ENCODE results near the gene PEX7. TPM values are rescaled to one million over a fixed set of nuclear protein-coding genes. Genes with fewer than 3 reads are reported as not detected.

Gene PEX7
- polyA plus RNA-seq, 4 donors = 5.4 to 17.4 (median 8.2) TPM

DNA sequence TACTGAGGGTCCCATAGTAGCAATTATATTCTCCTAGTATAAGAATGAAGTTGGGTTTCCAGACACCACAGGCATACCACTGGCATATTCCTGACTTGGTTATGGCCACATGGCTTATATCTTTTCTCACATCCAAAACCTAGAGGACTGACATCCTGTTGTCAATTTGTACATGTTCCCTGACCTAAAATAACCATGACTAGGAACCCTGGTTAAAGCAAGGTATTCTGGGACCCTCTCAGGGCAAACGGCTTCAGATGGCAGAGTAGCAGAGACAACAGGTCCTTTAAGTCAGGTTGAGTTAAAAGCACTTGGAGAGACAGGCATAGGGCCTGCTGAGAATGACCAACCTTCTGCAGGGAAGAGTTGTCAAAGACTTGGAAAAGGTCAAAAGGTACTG lies 42.7 kb upstream of the PEX7 start:
- no peak for DNase-seq
- no peaks in the 10 kb centered on the region for H3K27me3 ChIP-seq (ENCODE audit: control insufficient read depth in 3 of 3, insufficient read depth in 3 of 3, low read length in 3 of 3)
- H3K9me3 ChIP-seq (ENCODE audit: control insufficient read depth in 2 of 2, insufficient read depth in 1 of 2, low read depth in 1 of 2, low read length in 1 of 2) = no peaks in the 10 kb centered on the region
- H3K27ac ChIP-seq (ENCODE audit: low read depth in 1 of 3, low read length in 2 of 3) = peak overlapping the region in 1 of 3 donors; percentile 1
- H3K36me3 ChIP-seq (ENCODE audit: control insufficient read depth in 3 of 3, insufficient read depth in 2 of 3, low read depth in 1 of 3, low read length in 3 of 3) = peaks cover 0 to 9% (median 0%) of the 10 kb centered on the region in 3 donors
- WGBS, 3 donors = 36 to 54% (median 52%) methylated on average over 1 of the region's 1 CpG
- peaks cover 0 to 9% (median 7%) of the 10 kb centered on the region in 3 donors for H3K4me1 ChIP-seq (ENCODE audit: control insufficient read depth in 3 of 3, insufficient read depth in 2 of 3, low read depth in 1 of 3, low read length in 2 of 3)
- no peak overlapping the region for H3K4me3 ChIP-seq (ENCODE audit: low read depth in 1 of 3, low read length in 3 of 3)
- no peak for FAIRE-seq

DNA sequence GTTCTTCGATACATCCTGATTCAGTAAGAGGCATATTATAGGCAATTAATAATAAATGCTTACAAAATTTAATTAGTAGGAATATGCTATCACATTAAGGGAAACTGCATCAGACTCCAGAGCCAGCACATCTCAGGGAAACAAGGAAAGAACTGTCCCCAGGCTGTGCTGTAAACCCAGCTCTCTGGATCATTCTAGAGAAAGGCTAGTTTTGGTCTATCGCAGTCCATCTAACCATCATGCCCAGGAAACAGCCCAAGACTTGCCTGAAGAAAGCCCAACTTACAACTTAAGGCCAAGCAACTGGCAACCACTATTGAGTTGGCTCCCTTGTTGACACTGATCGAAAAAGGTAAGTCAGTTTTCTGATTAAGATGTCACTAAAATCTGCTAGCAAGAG lies 41.4 kb upstream of the PEX7 start:
- H3K27ac ChIP-seq (ENCODE audit: low read depth in 1 of 3, low read length in 2 of 3) = no peak overlapping the region
- peaks cover 0 to 12% (median 0%) of the 10 kb centered on the region in 3 donors for H3K36me3 ChIP-seq (ENCODE audit: control insufficient read depth in 3 of 3, insufficient read depth in 2 of 3, low read depth in 1 of 3, low read length in 3 of 3)
- H3K27me3 ChIP-seq (ENCODE audit: control insufficient read depth in 3 of 3, insufficient read depth in 3 of 3, low read length in 3 of 3) = no peaks in the 10 kb centered on the region
- peaks cover 0 to 9% (median 5%) of the 10 kb centered on the region in 3 donors for H3K4me1 ChIP-seq (ENCODE audit: control insufficient read depth in 3 of 3, insufficient read depth in 2 of 3, low read depth in 1 of 3, low read length in 2 of 3)
- no peaks in the 10 kb centered on the region for H3K9me3 ChIP-seq (ENCODE audit: control insufficient read depth in 2 of 2, insufficient read depth in 1 of 2, low read depth in 1 of 2, low read length in 1 of 2)
- FAIRE-seq (no peak), DNase-seq (no peak)
- H3K4me3 ChIP-seq (ENCODE audit: low read depth in 1 of 3, low read length in 3 of 3) = no peak overlapping the region
- WGBS, 3 donors = 90 to 99% (median 99%) methylated on average over 3 of the region's 3 CpGs

DNA sequence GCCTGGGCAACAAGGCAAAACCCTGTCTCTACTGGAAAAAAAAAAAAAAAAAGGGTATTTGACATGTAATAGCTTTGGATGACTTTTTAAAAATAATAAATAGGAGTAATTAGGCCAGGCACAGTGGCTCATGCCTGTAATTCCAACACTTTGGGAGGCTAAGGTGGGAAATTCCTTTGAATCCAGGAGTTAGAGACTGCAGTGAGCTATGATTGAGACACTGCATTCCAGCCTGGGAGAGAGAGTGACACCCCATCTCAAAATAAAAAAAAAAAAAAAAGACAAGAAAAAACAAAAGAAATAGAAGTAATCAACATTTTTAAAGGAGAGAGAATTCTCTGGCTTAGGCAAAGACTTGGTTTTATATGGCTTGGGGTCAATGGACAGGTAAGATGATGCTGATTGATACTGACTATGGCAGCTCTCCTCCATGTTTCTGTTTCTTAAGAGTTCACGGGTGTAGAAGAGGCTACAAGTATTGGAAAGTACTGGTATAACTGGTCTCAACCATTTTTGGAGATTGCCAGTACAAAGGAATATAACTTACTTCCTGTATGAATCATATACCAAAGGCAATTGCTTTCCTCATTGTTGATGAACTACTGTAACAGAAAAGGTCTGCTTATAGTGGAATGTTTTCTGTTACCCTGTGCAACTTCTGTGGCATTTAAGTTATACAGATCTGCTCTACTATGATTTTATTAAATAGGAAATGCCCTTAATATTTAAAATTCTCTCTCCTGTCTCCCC lies 40.2 kb upstream of the PEX7 start:
- Histone ChIP-seq H3K4me1 (ENCODE audit: control insufficient read depth in 3 of 3, insufficient read depth in 2 of 3, low read depth in 1 of 3, low read length in 2 of 3) (peaks cover 1 to 9% (median 5%) of the 10 kb centered on the region in 3 donors), H3K27ac (ENCODE audit: low read depth in 1 of 3, low read length in 2 of 3) (no peak overlapping the region), H3K36me3 (ENCODE audit: control insufficient read depth in 3 of 3, insufficient read depth in 2 of 3, low read depth in 1 of 3, low read length in 3 of 3) (peaks cover 0 to 12% (median 0%) of the 10 kb centered on the region in 3 donors), H3K4me3 (ENCODE audit: low read depth in 1 of 3, low read length in 3 of 3) (no peak overlapping the region), H3K9me3 (ENCODE audit: control insufficient read depth in 2 of 2, insufficient read depth in 1 of 2, low read depth in 1 of 2, low read length in 1 of 2) (no peaks in the 10 kb centered on the region), H3K27me3 (ENCODE audit: control insufficient read depth in 3 of 3, insufficient read depth in 3 of 3, low read length in 3 of 3) (no peaks in the 10 kb centered on the region)
- DNase-seq (peak in 1 of 2 donors; percentile 41), FAIRE-seq (no peak)
- WGBS, 3 donors = 33 to 57% (median 50%) methylated on average over 1 of the region's 1 CpG

DNA sequence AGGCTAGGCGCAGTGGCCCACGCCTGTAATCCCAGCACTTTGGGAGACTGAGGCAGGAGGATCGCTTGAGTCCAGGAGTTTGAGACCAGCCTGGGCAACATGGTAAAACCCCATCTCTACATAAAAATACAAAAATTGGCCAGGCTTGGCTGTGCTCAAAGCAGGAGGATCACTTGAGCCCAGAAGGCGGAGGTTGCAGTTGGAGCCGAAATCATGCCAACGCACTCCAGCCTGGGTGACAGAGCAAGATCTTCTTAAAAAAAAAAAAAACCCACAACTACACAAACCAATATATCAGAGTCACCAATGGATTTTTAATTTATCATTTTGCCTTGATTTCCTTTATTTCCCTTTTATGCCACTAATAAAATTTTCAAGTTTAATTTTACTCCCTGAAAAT lies 39.4 kb upstream of the PEX7 start:
- H3K36me3 ChIP-seq (ENCODE audit: control insufficient read depth in 3 of 3, insufficient read depth in 2 of 3, low read depth in 1 of 3, low read length in 3 of 3) = peaks cover 0 to 12% (median 0%) of the 10 kb centered on the region in 3 donors
- no peak for DNase-seq
- H3K27me3 ChIP-seq (ENCODE audit: control insufficient read depth in 3 of 3, insufficient read depth in 3 of 3, low read length in 3 of 3) = no peaks in the 10 kb centered on the region
- no peak for FAIRE-seq
- H3K4me3 ChIP-seq (ENCODE audit: low read depth in 1 of 3, low read length in 3 of 3) = no peak overlapping the region
- no peaks in the 10 kb centered on the region for H3K9me3 ChIP-seq (ENCODE audit: control insufficient read depth in 2 of 2, insufficient read depth in 1 of 2, low read depth in 1 of 2, low read length in 1 of 2)
- no peak overlapping the region for H3K27ac ChIP-seq (ENCODE audit: low read depth in 1 of 3, low read length in 2 of 3)
- 96 to 99% (median 98%) methylated on average over 6 of the region's 6 CpGs for WGBS, 3 donors
- H3K4me1 ChIP-seq (ENCODE audit: control insufficient read depth in 3 of 3, insufficient read depth in 2 of 3, low read depth in 1 of 3, low read length in 2 of 3) = peaks cover 7 to 9% (median 7%) of the 10 kb centered on the region in 3 donors

DNA sequence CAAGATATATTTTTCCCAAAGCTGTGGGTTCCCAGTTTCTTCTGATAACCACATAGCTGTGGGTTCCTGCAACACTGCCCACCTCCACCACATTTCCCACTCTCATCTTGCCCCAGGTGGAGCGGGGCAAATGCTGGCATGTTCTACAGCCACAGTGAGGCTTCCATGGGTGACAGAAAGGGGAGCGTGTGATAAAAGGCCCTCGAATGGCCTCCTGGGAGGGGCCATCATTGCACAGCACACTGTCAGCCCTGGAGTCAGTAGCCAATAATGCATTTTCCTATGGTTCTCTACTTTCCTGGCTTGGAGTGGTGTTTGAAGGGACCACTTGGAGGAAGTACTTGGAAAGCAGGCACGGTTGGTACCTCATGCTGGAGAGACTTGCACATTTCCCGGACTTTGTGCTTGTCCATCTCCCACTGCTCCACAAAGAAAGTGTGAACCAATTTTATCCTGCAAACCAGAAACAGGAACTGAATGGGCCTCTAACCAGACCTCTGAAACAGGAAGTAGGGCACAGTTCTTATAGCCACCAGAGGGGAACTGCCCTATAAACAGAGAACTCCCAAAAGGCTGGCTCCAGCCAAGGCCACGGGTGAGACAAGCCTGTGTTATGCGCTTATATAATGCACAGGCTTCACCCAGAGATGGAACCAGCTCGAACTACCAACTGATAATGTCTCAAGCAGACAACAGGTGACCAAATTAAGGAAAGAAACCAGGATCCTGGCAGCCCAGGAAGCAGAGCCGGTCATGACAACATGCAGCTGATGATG lies 38.7 kb upstream of the PEX7 start:
- Histone ChIP-seq H3K4me1 (ENCODE audit: control insufficient read depth in 3 of 3, insufficient read depth in 2 of 3, low read depth in 1 of 3, low read length in 2 of 3) (peaks cover 7 to 9% (median 9%) of the 10 kb centered on the region in 3 donors), H3K27me3 (ENCODE audit: control insufficient read depth in 3 of 3, insufficient read depth in 3 of 3, low read length in 3 of 3) (no peaks in the 10 kb centered on the region), H3K4me3 (ENCODE audit: low read depth in 1 of 3, low read length in 3 of 3) (no peak overlapping the region), H3K36me3 (ENCODE audit: control insufficient read depth in 3 of 3, insufficient read depth in 2 of 3, low read depth in 1 of 3, low read length in 3 of 3) (peaks cover 0 to 12% (median 0%) of the 10 kb centered on the region in 3 donors), H3K27ac (ENCODE audit: low read depth in 1 of 3, low read length in 2 of 3) (peak overlapping the region in 1 of 3 donors; percentile 24), H3K9me3 (ENCODE audit: control insufficient read depth in 2 of 2, insufficient read depth in 1 of 2, low read depth in 1 of 2, low read length in 1 of 2) (no peaks in the 10 kb centered on the region)
- DNase-seq (no peak), FAIRE-seq (no peak)
- WGBS, 3 donors = 72 to 83% (median 78%) methylated on average over 9 of the region's 9 CpGs

DNA sequence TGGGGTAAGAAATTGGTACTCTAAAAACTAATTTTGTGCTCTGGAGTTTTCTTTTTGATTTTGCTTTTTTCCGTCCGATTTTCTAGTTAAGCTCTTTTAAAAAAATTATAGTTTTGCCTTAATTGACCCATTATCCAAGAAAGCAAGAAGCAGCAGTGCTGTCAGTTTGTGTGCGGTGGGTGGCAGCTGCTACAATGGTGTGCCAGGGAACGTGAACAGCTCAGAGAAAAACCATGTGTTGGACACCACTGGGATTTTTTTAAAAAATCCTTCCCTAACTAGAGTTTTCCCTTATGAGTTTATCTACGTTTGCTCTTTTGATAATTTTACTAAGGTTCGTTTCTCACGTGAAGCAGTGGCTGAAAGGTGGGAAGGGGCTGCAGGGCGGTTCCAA lies 38.1 kb upstream of the PEX7 start:
- no peak overlapping the region for H3K4me3 ChIP-seq (ENCODE audit: low read depth in 1 of 3, low read length in 3 of 3)
- peaks cover 0 to 12% (median 0%) of the 10 kb centered on the region in 3 donors for H3K36me3 ChIP-seq (ENCODE audit: control insufficient read depth in 3 of 3, insufficient read depth in 2 of 3, low read depth in 1 of 3, low read length in 3 of 3)
- peaks cover 7 to 10% (median 9%) of the 10 kb centered on the region in 3 donors for H3K4me1 ChIP-seq (ENCODE audit: control insufficient read depth in 3 of 3, insufficient read depth in 2 of 3, low read depth in 1 of 3, low read length in 2 of 3)
- H3K27me3 ChIP-seq (ENCODE audit: control insufficient read depth in 3 of 3, insufficient read depth in 3 of 3, low read length in 3 of 3) = no peaks in the 10 kb centered on the region
- no peaks in the 10 kb centered on the region for H3K9me3 ChIP-seq (ENCODE audit: control insufficient read depth in 2 of 2, insufficient read depth in 1 of 2, low read depth in 1 of 2, low read length in 1 of 2)
- WGBS, 3 donors = 76 to 88% (median 76%) methylated on average over 8 of the region's 8 CpGs
- peak overlapping the region in 1 of 3 donors; percentile 24 for H3K27ac ChIP-seq (ENCODE audit: low read depth in 1 of 3, low read length in 2 of 3)
- no peak for DNase-seq
- no peak for FAIRE-seq

DNA sequence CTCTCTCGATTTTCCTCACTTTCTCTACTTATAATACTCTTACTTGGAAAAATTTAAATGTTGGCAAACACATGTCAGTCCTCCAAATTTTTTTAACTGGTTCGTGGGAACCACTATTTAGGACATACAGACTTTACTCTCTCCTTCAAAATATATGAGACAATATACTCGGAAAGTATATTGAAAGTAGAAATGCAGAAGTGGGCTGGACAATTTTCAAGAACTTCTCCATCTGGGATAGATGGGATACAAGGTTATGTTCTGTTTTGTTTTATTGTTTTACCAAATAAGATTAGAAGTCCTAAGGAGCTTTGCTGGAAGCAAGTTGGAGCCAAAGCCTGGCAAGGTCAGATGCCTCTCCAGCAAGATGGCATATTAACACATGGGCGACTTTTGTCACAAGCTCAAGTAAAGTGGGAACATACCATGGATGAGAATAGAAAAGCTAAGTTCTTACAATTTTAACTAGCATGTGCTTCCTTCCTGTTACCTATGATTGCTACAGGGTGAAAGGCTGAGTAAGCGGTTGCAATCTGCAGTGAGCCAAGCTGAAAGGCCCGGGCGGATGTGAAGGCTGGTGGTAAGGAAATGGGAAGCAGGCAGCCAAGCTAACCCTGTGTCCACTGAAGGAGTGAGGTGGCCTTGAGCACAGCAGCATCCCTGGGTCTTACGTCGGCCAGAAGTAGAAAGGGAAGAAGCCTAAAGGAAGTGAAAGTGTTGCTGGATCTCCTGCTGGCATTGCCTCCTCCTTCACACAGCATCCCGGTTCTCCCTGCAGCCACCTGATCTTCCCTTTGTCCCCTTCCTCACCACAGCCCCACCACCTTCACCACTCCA lies 37.3 kb upstream of the PEX7 start:
- FAIRE-seq = no peak
- DNase-seq = peak in 1 of 2 donors; percentile 48
- Histone ChIP-seq H3K9me3 (ENCODE audit: control insufficient read depth in 2 of 2, insufficient read depth in 1 of 2, low read depth in 1 of 2, low read length in 1 of 2) (no peaks in the 10 kb centered on the region), H3K27me3 (ENCODE audit: control insufficient read depth in 3 of 3, insufficient read depth in 3 of 3, low read length in 3 of 3) (no peaks in the 10 kb centered on the region), H3K4me3 (ENCODE audit: low read depth in 1 of 3, low read length in 3 of 3) (no peak overlapping the region), H3K36me3 (ENCODE audit: control insufficient read depth in 3 of 3, insufficient read depth in 2 of 3, low read depth in 1 of 3, low read length in 3 of 3) (peaks cover 0 to 12% (median 0%) of the 10 kb centered on the region in 3 donors), H3K4me1 (ENCODE audit: control insufficient read depth in 3 of 3, insufficient read depth in 2 of 3, low read depth in 1 of 3, low read length in 2 of 3) (peaks cover 4 to 12% (median 10%) of the 10 kb centered on the region in 3 donors), H3K27ac (ENCODE audit: low read depth in 1 of 3, low read length in 2 of 3) (peak overlapping the region in 1 of 3 donors; percentile 34)
- 66 to 89% (median 66%) methylated on average over 10 of the region's 10 CpGs for WGBS, 3 donors

DNA sequence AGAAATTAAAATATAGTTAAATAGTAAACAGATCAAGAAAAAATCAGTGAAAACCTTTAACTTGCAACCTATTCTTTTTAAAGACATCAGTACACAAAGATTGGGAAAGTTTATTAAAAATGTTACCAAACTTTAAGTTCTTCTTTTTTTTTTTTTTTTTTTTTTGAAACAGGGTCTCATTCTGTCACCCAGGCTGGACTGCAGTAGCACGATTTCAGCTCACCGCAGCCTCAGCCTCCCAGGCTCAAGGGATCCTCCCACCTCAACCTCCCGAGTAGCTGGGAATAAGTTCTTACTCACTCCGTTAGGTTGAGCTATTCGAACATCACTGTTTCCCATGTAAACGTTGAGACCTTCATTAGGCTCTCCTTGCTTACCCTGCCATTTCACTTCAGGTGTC lies 35.7 kb upstream of the PEX7 start:
- Histone ChIP-seq H3K36me3 (ENCODE audit: control insufficient read depth in 3 of 3, insufficient read depth in 2 of 3, low read depth in 1 of 3, low read length in 3 of 3) (peaks cover 0 to 12% (median 0%) of the 10 kb centered on the region in 3 donors), H3K4me3 (ENCODE audit: low read depth in 1 of 3, low read length in 3 of 3) (no peak overlapping the region), H3K27ac (ENCODE audit: low read depth in 1 of 3, low read length in 2 of 3) (peak overlapping the region in 1 of 3 donors; percentile 51), H3K27me3 (ENCODE audit: control insufficient read depth in 3 of 3, insufficient read depth in 3 of 3, low read length in 3 of 3) (no peaks in the 10 kb centered on the region), H3K4me1 (ENCODE audit: control insufficient read depth in 3 of 3, insufficient read depth in 2 of 3, low read depth in 1 of 3, low read length in 2 of 3) (peaks cover 4 to 14% (median 12%) of the 10 kb centered on the region in 3 donors), H3K9me3 (ENCODE audit: control insufficient read depth in 2 of 2, insufficient read depth in 1 of 2, low read depth in 1 of 2, low read length in 1 of 2) (no peaks in the 10 kb centered on the region)
- no peak for DNase-seq
- 91 to 95% (median 95%) methylated on average over 6 of the region's 6 CpGs for WGBS, 3 donors
- FAIRE-seq = no peak

All from small intestine (tissue), 7 donors.